SIG-M5 treated with dmso at 0.1 percent for 504 hours (cell line): ENCODE measurements around the gene ZDHHC16.

Experiments used
- DNase-seq: peaks from one replicate; lab custom pipeline; 2025; ENCODE audit not compliant: unreplicated experiment; lab: John Stamatoyannopoulos, UW

The ZDHHC16 gene

GRCh38 chr10:97506199-97506991, 60.4 kb downstream of the ZDHHC16 start:
- DNase-seq, result no peak
